HG02588 (cell line): ENCODE measurements around the gene COPZ1.
"Not testable (repeated sequence)": the region's sequence is repeated elsewhere in the genome, so short reads cannot be mapped to it uniquely, and the experiment has no call there.

Experiments used
- ATAC-seq: cut with Tn5 transposase; IDR thresholded peaks from one replicate; pipeline ENCODE4 v1.9.1; 2021; ENCODE audit warnings: mild to moderate bottlenecking, moderate library complexity; ENCODE audit not compliant: unreplicated experiment

Gene COPZ1

DNA sequence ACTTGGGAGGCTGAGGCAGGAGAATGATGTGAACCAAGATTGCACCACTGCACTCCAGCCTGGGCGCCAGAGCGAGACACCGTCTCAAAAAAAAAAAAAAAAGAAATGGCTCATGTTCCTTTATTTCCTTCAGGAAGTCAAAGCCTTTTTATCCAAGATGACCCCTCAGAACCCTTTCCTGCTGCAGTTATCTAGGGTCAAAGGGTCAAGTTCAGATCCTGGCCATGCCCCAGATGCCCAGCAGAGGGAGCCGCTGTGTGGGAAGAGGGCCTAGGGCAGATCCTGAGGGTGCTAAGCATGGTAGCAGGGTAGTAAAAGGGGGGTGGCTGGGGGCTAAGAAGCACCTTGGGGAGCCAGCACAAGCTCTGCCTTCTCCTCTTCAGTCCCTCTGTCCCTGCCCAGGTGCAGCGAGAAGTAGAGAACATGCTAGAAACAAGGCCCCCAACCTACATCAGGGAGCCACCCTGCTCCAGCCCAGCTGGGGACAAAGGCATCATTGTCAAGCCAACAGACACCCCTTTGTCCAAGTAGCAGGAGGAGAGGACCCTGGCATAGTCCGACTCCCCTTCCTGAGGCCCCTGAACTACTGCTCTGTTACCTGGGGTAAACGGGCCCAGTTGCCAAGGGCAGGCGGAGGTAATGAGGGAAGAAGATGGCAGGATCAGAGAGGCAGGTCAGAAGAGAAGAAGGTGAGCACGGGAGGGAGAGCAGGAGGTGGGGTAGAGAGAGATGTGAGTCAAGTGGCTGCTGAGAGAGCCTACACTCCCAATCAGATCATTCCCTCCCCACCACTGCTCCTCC lies 30.6 kb upstream of the COPZ1 start:
- no peak for ATAC-seq

DNA sequence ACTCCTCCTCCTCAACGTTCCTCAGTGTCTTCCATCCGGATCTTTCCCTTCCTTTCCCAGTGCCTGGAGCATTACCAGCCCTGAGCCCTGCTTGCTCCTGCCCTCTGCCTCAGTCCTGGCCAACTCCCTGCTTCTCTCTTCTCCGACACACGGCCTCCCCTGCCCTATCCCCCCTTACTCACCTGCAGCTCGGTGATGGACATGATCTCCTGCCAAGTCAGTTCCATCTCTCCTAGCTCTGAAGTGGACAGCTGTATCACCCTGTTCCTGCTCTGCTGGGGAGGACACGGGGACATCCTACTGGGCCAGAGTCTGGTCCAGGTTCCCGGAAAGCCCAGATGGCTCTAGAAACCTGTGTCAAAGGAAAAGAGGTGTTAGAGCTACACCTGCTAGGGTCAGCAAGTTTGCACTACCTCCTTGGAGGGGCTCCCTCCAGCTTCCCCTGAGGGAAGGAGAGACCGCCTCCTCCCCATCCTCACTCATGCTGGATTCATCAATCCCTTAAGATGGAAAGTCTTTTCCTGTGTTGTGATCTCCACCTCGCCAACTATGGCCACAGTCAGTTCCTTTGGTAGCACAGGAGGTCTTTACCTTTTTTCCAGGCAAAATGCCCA lies 29.9 kb upstream of the COPZ1 start:
- ATAC-seq = no peak

DNA sequence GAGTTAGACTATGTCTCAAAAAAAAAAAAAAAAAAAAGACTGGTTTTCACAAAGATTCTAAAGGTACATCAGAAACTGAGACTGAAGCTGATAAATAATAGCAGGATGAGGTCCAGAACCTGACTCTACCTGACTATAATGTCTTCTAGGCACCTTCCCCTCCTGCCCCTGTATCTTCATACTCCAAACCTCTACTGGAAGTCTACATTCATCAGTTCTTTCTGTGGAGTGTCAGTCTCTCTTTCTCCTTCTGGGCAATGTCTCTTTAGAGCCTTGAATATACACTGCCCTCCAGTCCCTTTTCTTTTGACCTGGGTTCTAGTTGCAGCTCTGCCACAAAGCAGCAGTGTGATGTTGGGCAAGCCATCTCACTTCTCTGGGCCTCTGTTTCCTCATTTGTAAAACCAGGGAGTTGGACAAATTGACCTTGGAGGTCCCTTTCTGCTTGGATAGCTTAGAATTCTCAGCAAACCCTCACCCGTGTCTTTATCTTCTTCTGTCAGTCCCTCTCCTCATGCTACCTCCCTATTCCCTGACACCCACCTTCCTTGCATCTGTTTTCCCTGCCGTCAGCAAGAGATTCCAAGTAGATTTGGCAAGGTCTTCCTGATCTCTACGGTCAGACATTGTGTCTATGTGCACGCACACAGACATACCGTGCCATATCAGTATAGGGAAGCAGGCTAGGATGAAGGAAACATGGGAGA lies 28.4 kb upstream of the COPZ1 start:
- ATAC-seq = no peak

DNA sequence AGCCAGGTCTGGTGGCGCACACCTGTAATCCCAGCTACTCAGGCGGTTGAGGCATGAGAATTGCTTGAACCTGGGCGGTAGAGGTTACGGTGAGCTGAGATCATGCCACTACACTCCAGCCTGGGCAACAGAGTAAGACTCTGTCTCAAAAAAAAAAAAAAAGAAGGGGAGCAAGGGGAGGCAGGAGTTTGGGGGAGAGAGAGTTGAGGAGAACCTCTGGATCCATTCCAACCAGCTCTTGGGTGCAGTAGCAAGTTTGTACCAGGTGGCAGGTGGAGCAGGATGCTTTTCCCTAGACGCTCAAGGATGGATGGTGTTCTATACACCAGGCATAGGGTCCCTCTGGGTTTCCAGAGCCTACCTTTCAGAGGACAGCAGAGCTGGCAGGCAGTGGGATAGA lies 26.0 kb upstream of the COPZ1 start:
- ATAC-seq = no peak

DNA sequence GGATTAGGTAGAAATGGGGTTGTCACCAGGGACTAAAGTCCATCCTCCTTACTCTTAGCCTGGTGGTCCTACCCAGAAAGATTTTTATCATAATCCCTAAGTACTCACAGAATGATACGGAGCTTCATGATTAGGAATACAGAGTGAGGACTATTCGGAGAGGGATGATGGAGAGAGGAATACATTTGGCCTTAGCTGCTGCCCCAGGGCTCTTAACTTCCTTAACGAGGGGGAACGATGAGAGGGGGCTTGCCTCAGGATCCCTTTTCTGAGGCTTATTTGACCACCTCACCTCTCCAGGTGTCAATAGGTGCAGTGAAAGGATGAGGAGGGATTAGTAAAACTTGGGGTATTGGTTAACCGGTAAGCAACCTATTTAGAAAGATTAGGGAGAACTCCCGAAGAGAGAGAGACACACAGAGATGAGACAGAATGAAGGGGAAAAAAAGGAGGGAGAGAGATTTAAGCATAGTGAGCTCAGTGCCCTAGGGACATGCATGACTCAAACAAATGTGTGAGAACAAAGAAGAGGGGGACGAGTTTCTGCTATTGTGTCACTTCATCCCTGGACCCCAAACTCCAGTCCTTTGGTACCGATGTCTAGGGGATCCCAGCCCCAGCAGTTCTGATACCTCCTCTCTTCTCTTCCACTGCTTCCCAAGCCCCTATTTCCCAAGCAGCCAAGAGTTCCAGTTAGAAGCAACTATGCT lies 25.3 kb upstream of the COPZ1 start:
- ATAC-seq = no peak

DNA sequence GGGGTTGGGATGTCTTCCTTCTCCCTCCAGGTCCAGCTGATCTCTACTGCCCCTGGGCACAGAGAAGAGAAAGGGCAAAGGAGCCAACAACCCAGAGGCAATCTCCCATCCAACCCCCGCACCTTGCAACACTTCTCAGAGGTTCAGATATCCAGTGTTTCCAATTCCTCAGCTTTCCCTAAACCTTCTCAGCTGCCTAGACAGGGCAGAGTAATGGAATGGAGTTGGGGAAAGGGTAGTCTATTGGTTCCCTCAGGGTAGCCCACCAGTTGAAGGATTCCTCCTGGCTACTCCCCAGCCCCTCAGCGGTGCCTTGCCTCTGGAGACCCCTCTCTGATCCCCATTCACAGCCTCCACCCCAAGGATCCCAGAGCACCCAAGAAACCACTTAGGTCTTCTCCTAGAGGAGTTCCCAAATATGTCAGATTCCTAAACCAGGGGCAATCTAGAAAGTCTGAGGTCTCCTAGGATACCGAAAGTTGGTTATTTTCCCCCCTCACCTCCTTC lies 24.7 kb upstream of the COPZ1 start:
- no peak for ATAC-seq

DNA sequence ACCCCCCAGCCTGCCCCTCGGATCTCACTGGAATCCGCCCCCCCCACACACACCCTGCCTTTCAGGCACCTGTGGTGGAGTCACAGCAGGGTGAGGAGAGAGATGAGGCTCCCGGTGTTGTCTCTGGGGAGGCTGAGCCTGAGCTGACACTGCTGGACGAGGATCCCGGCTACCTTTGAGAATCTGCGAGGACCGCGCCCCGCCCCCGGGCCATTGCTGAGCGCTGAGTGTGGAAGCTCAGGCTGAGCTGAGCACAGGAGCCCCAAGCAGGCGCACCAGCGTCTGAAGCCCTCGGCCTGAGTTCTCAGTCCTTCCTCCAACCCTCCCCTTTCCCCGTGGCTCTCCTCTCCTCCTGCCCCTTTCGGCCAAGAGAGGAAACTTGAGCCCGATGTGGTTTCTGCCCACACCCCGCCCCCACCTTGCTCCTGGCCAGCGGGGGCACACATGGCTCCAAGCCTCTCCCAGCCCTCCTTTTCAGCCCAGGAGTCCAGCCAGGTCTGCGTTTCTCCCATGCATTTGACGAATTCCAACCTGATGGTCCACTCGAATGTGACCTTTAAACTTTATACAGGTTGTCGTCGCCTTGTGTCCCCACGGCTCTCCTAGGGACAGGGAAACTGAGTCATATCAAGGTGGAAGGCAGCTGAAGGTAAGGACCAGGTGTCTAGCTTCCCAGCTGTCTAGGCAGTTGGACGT lies 24.1 kb upstream of the COPZ1 start, which contains the start of gene NFE2:
TSS of gene NFE2 (minus strand) at position 284 of the 696 bp plus-strand sequence. CDS start 5,767 bp downstream, outside the sequence.
- no peak for ATAC-seq

DNA sequence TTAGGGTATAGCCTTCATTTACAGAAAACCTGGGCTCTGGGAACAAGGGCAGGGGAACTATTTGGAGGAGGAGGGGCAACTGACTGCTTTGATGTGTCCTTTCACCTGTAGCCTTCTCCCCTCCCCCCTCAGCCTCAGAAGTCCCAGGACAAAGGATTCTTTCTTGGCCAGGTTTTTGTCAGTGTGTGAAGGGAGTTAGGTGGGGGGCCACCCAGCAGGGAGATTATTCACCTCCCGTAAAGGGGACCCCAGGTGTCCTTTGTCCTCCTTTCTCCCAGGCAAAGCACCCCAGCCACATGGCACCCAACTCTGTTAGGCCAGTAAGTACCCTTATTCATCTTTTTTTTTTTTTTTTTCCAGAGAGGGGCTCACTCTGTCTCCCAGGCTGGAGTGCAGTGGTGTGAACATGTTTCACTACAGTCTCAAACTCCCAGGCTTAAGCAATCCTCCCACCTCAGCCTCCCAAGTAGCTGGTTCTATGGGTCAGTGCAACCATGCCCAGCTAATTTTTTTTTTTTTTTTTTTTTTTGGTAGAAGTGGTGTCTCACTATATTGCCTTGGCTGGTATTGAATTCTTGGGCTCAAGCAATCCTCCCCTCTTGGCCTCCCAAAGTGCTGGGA lies 23.4 kb upstream of the COPZ1 start:
- ATAC-seq = no peak

DNA sequence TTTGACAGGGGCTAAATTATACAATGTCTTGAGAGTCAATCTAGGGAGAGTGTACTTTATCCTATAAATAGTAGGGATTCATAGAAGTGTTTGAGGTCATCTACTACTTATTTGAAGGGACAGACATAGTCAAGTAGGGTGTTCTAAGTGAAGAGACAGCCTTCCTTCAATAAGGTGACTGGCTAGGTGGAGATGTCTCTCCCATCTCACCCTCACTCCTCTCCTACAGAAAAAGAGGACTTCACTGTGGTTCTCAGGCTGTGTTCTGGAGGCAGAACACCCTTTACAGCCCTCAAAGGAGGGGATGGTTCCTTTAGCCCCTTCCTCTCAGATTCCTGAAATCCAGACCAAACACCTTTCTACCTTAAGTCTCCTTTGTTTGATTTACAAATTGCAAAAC lies 21.3 kb upstream of the COPZ1 start:
- ATAC-seq = no peak

DNA sequence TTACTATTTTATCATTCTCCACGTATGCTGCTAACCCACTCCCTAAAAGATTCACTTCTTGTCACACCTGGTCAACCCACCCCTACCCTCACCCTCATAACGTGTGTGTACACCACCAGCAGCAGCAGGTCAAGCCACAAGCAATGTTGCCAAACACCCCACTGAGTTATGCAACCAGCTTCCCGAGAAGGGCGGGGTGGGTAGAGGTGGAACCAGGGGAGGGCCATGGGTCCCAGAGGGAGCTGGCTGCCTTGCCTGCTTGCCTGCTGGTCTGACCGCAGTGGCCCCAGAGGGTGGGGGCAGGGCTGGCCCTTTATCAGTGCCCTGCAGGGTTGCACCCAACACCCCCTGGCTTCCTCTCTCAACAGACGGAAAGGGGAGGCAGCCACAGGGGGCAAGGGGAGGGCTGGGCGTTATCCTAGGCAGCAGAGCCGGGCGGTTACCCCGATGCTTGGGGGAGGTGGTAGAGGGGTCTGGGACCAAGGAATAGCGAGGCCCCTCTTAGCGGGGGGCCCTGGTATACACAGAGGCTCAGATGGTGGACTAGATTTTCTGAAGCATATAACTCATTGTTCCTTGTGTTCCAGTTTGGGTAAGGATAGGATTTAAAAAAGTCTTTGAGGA lies 20.6 kb upstream of the COPZ1 start:
- no peak for ATAC-seq

DNA sequence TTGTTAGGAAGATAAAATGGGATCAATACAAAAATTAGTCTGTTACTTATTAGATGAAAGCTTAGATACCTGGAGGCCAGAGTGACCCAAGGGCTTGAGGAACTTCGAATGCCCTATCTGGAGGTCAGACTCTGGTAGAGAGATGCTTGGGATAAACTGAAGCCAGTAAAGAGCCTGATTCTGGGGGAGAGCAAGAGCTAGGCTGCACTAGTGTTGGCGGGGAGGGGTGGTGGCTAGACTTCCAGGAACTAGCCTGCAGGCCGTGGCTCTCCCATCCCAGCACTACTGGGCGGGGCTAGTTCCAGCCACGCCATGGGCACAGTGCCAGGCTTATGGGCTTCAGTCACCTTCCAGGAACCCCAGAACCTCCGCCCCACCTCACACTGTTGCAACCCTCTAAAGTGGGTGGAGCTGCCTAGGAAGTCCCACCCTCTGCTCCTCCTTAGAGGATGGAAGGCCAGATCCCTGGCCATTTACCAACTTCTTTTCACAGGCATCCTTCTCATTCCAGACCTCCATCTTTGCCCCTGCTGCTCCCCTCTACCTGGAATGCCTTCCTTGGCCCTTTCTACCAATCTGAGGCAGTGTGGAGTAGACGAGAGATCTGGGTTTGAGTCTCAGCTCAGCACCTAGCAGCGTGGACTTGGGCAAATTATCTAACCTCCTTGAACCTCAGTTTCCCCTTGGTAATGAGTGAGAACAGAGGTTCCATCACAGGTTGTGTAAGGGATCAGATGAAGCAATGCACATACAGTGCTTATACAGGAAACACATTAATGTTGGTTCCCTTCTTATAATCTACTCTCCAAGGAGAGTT lies 17.8 kb upstream of the COPZ1 start:
- ATAC-seq = no peak

DNA sequence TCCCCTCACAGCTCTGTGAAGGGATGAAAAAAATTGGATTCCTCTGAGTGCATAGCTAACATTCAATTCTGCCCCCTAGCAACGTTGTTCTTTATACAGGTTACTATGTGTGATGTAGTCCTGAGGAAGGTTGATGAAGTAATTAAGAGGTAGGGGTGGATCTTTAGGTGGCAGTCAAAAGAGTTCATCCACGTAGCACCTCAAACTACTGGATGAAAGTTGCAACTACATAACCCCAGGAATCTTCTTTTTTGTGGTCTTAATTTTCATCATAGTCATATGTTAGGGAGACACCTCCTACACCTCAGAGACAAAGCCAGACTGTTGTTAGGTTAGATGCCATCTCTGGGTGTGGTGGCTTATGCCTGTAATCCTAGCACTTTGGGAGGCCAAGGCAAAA lies 13.9 kb upstream of the COPZ1 start:
- no peak for ATAC-seq

DNA sequence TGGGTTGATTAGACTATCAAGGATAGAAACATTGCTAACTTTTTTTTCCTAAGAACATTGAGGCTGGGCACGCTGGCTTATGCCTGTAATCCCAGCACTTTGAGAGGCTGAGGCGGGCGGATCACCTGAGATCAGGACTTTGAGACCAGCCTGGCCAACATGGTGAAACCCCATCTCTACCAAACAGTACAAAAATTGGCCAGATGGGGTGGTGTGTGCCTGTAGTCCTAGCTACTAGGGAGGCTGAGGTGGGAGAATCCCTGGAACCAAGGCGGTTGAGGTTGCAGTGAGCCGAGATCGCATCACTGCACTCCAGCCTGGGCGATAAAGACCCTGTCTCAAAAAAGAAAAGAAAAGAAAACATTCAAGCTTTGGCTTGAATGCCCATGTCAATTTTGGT lies 12.6 kb upstream of the COPZ1 start:
- not testable (repeated sequence) for ATAC-seq

DNA sequence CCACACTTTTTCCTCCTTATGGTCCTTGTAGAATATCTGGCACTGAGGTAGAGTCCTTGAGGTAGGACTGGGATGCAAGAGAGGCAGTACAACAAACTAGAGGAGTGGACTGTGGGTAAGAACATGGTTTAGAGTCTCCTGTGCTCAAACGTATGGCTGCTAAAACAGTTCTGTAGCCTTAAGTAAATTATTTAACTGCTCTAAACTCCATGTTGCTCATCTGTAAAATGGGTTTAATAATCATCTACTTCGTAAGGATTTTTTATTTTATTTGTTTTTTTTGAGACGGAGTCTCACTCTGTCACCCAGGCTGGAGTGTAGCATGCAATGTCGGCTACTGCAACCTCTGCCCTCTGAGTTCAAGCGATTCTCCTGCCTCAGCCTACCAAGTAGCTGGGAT lies 3.6 kb upstream of the COPZ1 start:
- no peak for ATAC-seq

DNA sequence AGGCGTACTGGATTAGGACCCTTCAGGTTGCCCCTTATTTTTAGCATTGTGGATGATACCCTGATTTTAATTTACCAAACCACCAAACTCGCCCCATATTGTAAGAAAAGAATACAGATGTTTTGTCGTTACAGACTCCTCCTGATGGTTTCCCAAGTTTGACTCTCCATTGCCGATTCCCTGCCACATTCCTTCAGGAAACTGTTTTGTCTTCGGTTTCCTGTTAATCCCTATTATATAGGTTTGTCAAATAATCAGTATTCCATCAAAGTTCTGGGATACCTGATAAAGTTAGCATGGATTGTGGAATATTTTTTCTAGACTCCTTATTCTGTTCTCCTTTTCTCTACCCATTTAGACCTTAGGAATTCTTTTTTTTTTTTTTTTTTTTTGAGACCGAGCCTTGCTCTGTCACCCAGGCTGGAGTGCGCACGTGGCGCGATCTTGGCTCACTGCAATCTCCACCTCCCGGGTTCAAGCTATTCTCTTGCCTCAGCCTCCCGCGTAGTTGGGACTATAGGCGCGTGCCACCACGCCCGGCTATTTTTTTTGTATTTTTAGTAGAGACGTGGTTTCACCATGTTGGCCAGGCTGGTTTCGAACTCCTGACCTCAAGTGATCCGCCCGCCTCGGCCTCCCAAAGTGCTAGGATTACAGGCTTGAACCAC lies 645 bp downstream of the COPZ1 start:
- not testable (repeated sequence) for ATAC-seq

DNA sequence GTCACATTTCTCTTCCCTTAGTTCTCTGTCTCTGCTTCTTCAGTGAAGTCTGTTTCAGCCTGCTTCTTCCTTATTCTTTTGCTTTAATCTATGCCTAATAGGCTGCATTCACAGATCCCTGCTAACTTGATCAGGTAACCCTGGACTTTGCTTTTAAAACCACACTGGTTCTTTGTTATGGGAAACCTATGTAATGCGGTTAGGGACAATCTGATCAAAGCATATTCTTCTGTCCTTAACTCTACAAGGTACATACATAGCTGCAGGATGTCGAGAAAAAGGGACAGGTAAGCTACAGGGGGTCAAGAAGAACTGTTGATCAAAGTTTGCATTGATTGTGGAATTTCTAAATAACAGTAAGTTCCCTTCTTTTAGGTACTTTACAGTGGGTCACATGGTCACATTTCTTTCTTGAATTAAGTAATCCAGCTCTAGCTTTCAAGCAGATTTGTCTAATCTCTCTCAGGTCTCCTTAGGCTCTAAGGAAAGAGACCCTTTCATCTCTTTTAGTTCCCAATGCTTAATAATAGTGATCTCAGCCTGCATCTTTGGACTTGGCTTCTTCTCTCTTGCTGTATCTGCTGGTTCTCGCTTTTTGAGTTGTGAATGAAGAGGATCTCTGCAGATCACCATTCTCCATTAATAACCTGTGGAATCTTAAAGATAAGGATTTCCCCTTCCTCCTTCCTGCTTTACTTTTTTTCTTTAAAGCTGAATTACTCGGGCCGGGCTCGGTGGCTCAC lies 3.8 kb downstream of the COPZ1 start:
- no peak for ATAC-seq

DNA sequence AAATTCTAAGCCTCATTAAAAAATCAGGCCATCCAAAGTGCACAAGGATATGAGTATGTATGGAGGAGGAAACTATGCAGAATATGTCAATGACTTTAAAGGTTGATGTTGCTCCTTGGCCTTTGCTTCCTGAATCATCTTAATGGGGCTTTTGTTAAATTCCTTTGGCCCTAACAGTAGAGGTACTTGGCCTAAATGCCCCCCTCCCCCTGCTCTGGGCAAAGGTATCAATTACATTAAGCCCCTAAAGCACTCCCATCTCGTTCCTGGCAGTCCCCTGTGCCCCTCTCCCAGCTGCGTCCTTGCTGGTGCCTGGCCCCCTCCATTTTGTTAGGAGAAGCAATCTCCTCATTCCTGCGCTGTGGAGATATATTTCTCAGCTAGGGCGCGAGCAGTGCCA lies 4.8 kb downstream of the COPZ1 start:
- no peak for ATAC-seq

DNA sequence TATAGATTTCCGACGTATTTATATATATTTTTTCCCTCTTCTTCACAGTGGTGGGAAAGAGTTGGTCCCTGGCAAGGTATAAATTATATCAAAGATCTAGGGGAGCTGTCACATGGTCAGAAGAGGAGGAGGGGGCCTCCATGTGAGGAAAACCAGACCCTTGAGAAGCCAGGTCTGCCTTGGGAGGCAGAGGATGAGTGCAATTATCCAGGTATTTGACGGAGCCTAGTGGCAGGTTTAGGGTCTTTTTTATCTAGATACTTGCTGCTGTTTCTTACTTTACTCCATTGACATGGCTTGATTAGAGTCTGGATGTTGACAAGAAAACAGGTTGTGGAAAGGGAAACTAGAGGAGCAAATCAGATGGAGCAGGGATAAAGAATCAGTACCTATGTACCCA lies 5.5 kb downstream of the COPZ1 start:
- ATAC-seq = no peak
